ENCODE data around the gene PEAK3.
"Not testable (repeated sequence)": the region's sequence is repeated elsewhere in the genome, so short reads cannot be mapped to it uniquely, and the experiment has no call there.

The PEAK3 gene

GRCh38 chr19:2288818-2289713 is 7.1 kb upstream of the PEAK3 start:
- no peak for DNase-seq

- no peak for DNase-seq
Observed at GRCh38 chr19:2288338-2288817, 6.4 kb upstream of the PEAK3 start.

- no peak for DNase-seq
Observed at GRCh38 chr19:2287585-2288337, 5.8 kb upstream of the PEAK3 start.

- no peak for DNase-seq
Observed at GRCh38 chr19:2286402-2287140, 4.6 kb upstream of the PEAK3 start.

GRCh38 chr19:2283835-2284507 is 2.0 kb upstream of the PEAK3 start:
- DNase-seq, result no peak

GRCh38 chr19:2282862-2283237 is 875 bp upstream of the PEAK3 start:
- no peak for DNase-seq

- DNase-seq, result not testable (repeated sequence)
Observed at GRCh38 chr19:2281265-2282061, 512 bp downstream of the PEAK3 start.

- DNase-seq, result no peak
Observed at GRCh38 chr19:2280633-2281264, 1.2 kb downstream of the PEAK3 start.

GRCh38 chr19:2278459-2279158 is 3.4 kb downstream of the PEAK3 start:
- no peak for DNase-seq

GRCh38 chr19:2277138-2277537 is 4.8 kb downstream of the PEAK3 start:
- DNase-seq, result no peak

GRCh38 chr19:2276429-2276986 is 5.5 kb downstream of the PEAK3 start:
- DNase-seq, result no peak

- no peak for DNase-seq
Observed at GRCh38 chr19:2275588-2276428, 6.2 kb downstream of the PEAK3 start.

GRCh38 chr19:2274931-2275535 is 6.9 kb downstream of the PEAK3 start:
- peak; percentile 44 for DNase-seq

GRCh38 chr19:2274185-2274711 is 7.7 kb downstream of the PEAK3 start:
- DNase-seq, result no peak

- DNase-seq, result peak; percentile 80
Observed at GRCh38 chr19:2273356-2274184, 8.4 kb downstream of the PEAK3 start.

GRCh38 chr19:2271234-2272103 is 10.5 kb downstream of the PEAK3 start:
- DNase-seq, result peak; percentile 34

All from right kidney (tissue), 1 donor.